Ishikawa (cell line): ENCODE data around the gene SLC8A1.

Source experiments
- CEBPB ChIP-seq: IDR thresholded peaks from 2 replicates; pipeline ENCODE4 v1.6.1; 2012
- CREB1 ChIP-seq: IDR thresholded peaks from 2 replicates; pipeline ENCODE4 v1.6.1; 2012; ENCODE audit warnings: low read depth
- EGR1 ChIP-seq: IDR thresholded peaks from 2 replicates; pipeline ENCODE4 v1.6.1; 2012
- EP300 ChIP-seq: IDR thresholded peaks from 2 replicates; pipeline ENCODE4 v1.6.1; 2012; ENCODE audit warnings: borderline replicate concordance
- FOXM1 ChIP-seq: IDR thresholded peaks from 2 replicates; pipeline ENCODE4 v1.6.1; 2012; ENCODE audit warnings: low read depth, borderline replicate concordance
- MAX ChIP-seq: IDR thresholded peaks from 2 replicates; pipeline ENCODE4 v1.6.1; 2012
- NFIC ChIP-seq: IDR thresholded peaks from 2 replicates; pipeline ENCODE4 v1.6.1; 2012
- RAD21 ChIP-seq: IDR thresholded peaks from 2 replicates; pipeline ENCODE4 v1.6.1; 2012; ENCODE audit warnings: low read depth
- REST ChIP-seq: IDR thresholded peaks from 2 replicates; pipeline ENCODE4 v1.6.1; 2012; ENCODE audit warnings: low read depth, mild to moderate bottlenecking
- TAF1 ChIP-seq: IDR thresholded peaks from 2 replicates; pipeline ENCODE4 v1.6.1; 2012; ENCODE audit warnings: low read depth, mild to moderate bottlenecking
- TCF12 ChIP-seq: IDR thresholded peaks from 2 replicates; pipeline ENCODE4 v1.6.1; 2012; ENCODE audit warnings: low read depth
- TEAD4 ChIP-seq: IDR thresholded peaks from 2 replicates; pipeline ENCODE4 v1.6.1; 2012
- YY1 ChIP-seq: IDR thresholded peaks from 2 replicates; pipeline ENCODE4 v1.6.1; 2012; ENCODE audit warnings: low read depth
- ZBTB7A ChIP-seq: IDR thresholded peaks from 2 replicates; pipeline ENCODE4 v1.6.1; 2012; ENCODE audit warnings: low read depth
- TF ChIP-seq, protein P1 (sequence below): IDR thresholded peaks from 2 replicates; pipeline ENCODE4 v1.6.1; 2012

The SLC8A1 gene

DNA sequence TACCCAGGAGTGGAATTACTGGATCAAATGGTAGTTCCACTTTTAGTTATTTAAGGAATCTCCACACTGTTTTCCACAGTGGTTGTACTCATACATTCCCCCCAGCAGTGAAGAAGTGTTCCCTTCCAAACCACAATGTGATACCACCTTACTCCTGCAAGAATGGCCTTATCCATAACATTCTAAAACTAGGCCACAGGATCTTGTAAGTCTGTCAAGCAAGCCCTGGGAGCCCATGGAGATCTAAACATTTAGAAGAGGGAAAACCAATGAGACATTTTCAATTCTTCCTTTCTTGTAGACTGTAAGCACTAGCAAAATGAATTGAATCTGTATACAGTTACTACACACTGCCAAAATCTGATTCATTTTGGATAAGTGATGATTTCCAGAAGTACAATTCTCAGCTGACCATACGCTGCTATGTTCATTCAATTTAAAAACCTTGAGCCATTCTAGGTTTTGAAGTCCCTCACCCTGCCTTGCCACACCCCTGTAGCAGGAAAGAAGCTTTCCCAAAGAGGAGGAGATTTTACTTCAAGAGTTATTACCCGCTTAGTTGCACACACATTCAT is 149.1 kb downstream of the SLC8A1 start:
- no peak for TF ChIP-seq MAX
- TF ChIP-seq CEBPB = no peak
- TF ChIP-seq TAF1 = no peak
- TF ChIP-seq FOXM1 = no peak
- TF ChIP-seq, protein P1, sequence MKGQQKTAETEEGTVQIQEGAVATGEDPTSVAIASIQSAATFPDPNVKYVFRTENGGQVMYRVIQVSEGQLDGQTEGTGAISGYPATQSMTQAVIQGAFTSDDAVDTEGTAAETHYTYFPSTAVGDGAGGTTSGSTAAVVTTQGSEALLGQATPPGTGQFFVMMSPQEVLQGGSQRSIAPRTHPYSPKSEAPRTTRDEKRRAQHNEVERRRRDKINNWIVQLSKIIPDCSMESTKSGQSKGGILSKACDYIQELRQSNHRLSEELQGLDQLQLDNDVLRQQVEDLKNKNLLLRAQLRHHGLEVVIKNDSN = no peak
- no peak for TF ChIP-seq REST
- no peak for TF ChIP-seq TEAD4
- no peak for TF ChIP-seq CREB1
- no peak for TF ChIP-seq NFIC
- TF ChIP-seq RAD21 = no peak
- no peak for TF ChIP-seq ZBTB7A
- no peak for TF ChIP-seq EP300
- TF ChIP-seq TCF12 = no peak
- TF ChIP-seq YY1 = no peak

GRCh38 chr2:40300391-40300790 is 151.5 kb downstream of the SLC8A1 start:
- TF ChIP-seq TEAD4 = no peak
- TF ChIP-seq YY1 = no peak
- TF ChIP-seq REST = no peak
- no peak for TF ChIP-seq EGR1

DNA sequence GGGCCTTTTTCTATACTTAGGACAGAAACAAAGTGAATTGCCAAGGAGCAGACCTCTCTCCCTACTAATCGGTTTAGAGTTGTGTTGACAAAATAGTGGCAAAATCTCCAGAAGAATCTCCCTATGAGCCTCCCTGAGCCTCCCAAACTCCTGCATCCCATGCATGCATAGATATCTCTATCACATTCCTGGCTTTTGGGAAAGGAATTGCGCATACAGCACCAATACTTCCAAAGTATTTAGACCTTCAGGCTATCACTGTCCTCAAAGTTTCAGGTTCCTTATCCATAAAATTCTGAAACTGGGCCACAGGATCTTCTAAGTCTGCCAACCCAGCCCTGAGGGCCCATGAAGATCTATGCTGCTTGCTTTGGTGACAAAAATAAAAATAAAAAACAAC is 152.1 kb downstream of the SLC8A1 start:
- no peak for TF ChIP-seq CREB1

DNA sequence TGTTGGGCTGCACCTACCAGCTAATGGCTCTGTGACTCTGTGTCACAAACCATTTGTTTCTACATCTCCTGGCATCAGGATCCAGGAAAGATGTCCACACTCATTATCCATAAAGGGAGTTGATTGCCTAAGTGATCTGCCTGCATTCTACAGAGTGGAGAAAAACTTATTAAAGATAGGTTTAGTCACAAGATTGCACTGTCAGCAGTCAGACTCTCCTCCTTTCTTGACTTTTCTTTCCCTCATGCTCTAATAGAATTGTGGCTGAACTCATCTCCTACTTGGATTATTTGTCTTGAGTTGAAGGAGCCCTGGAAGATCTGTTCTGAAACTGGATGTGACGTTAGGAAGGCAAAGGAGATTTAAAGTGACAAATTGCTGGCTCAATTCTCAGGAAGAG is 152.7 kb downstream of the SLC8A1 start:
- TF ChIP-seq FOXM1 (no peak), TAF1 (no peak), EP300 (no peak), CREB1 (no peak), YY1 (no peak), ZBTB7A (no peak), MAX (no peak), EGR1 (no peak), CEBPB (no peak), RAD21 (no peak), TEAD4 (no peak), NFIC (no peak), REST (no peak), TCF12 (no peak)
- TF ChIP-seq, protein P1 = no peak

DNA sequence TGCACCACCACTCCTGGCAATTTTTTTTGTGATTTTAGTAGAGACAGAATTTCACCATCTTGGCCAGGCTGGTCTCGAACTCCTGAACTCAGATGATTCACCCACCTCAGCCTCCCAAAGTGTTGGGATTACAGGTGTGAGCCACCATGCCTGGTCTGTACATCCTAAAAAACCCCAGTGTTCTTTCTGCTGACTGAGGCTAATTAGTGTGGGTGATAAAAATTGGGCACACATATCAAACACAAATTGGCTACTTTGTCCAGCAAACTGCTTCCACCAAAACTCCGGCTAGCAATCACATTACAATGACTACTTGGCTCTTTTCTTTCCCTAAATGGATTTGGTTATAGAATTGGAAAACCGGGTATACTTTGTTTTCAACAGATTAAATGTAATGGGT is 153.9 kb downstream of the SLC8A1 start:
- no peak for TF ChIP-seq MAX
- TF ChIP-seq, protein P1 = no peak
- TF ChIP-seq EP300 = no peak
- TF ChIP-seq CEBPB = no peak
- no peak for TF ChIP-seq RAD21
- no peak for TF ChIP-seq NFIC
- no peak for TF ChIP-seq FOXM1
- no peak for TF ChIP-seq YY1
- TF ChIP-seq EGR1 = no peak
- no peak for TF ChIP-seq CREB1
- no peak for TF ChIP-seq TEAD4
- no peak for TF ChIP-seq REST
- TF ChIP-seq TCF12 = no peak
